Mesodermal cell (in vitro differentiated cells): ENCODE data around the gene KCNB1.

Experiments
- H3K27ac ChIP-seq: 2 replicates; pipeline ENCODE4 v1.7.0; 2013; ENCODE audit warnings: mild to moderate bottlenecking, low read depth, low read length, moderate library complexity; ENCODE audit not compliant: severe bottlenecking
- H3K36me3 ChIP-seq: 2 replicates; pipeline ENCODE4 v1.7.1; 2013; ENCODE audit warnings: mild to moderate bottlenecking, low read length, moderate library complexity; ENCODE audit not compliant: control insufficient read depth, insufficient read depth
- H3K4me1 ChIP-seq: one replicate; pipeline ENCODE4 v1.7.1; 2013; ENCODE audit warnings: mild to moderate bottlenecking, low read length; ENCODE audit not compliant: insufficient read depth, control insufficient read depth, poor library complexity, severe bottlenecking
- H3K4me3 ChIP-seq: 2 replicates; pipeline ENCODE4 v1.7.0; 2013; ENCODE audit warnings: low read length, control low read depth, mild to moderate bottlenecking; ENCODE audit not compliant: insufficient read depth, poor library complexity, severe bottlenecking; ENCODE audit errors: extremely low read depth
- H3K9me3 ChIP-seq: 2 replicates; pipeline ENCODE4 v1.7.1; 2013; ENCODE audit warnings: mild to moderate bottlenecking, low read length, moderate library complexity; ENCODE audit not compliant: control insufficient read depth
- WGBS, 2 experiments: methylation state at CpG; one replicate each; pipeline ENCODE4 v1.1.5; 2013; ENCODE audit warnings: missing lambda C conversion rate in 2 of 2; ENCODE audit not compliant: insufficient coverage in 2 of 2; 5-methylcytosine and 5-hydroxymethylcytosine counted together

The KCNB1 gene

GRCh38 chr20:49380337-49380780, 102.1 kb downstream of the KCNB1 start:
- WGBS, 2 experiments, result 46 to 50% methylated on average over 1 to 4 of the region's 6 CpGs
- Histone ChIP-seq H3K27ac (no peak overlapping the region), H3K4me1 (no peaks in the 10 kb centered on the region), H3K36me3 (no peaks in the 10 kb centered on the region), H3K4me3 (no peak overlapping the region), H3K9me3 (no peaks in the 10 kb centered on the region)

GRCh38 chr20:49379338-49379737, 103.1 kb downstream of the KCNB1 start:
- WGBS, 2 experiments, result 87 to 91% methylated on average over 3 to 5 of the region's 7 CpGs
- no peaks in the 10 kb centered on the region for H3K4me1 ChIP-seq
- H3K9me3 ChIP-seq, result no peaks in the 10 kb centered on the region
- H3K4me3 ChIP-seq, result no peak overlapping the region
- no peak overlapping the region for H3K27ac ChIP-seq
- no peaks in the 10 kb centered on the region for H3K36me3 ChIP-seq

GRCh38 chr20:49377326-49377725, 105.1 kb downstream of the KCNB1 start:
- H3K27ac ChIP-seq, result no peak overlapping the region
- no peaks in the 10 kb centered on the region for H3K9me3 ChIP-seq
- no peaks in the 10 kb centered on the region for H3K36me3 ChIP-seq
- 100% methylated on average over 1 of the region's 4 CpGs; no CpG with 5 or more reads in 1 of the 2 experiments for WGBS, 2 experiments
- no peaks in the 10 kb centered on the region for H3K4me1 ChIP-seq
- no peak overlapping the region for H3K4me3 ChIP-seq

GRCh38 chr20:49375170-49375569, 107.3 kb downstream of the KCNB1 start:
- H3K4me3 ChIP-seq, result no peak overlapping the region
- no peak overlapping the region for H3K27ac ChIP-seq
- no peaks in the 10 kb centered on the region for H3K9me3 ChIP-seq
- 89 to 90% methylated on average over 2 to 3 of the region's 3 CpGs for WGBS, 2 experiments
- H3K4me1 ChIP-seq, result no peaks in the 10 kb centered on the region
- no peaks in the 10 kb centered on the region for H3K36me3 ChIP-seq

- WGBS, 2 experiments, result 82 to 100% methylated on average over 3 to 7 of the region's 9 CpGs
- no peaks in the 10 kb centered on the region for H3K4me1 ChIP-seq
- no peak overlapping the region for H3K27ac ChIP-seq
- no peak overlapping the region for H3K4me3 ChIP-seq
- no peaks in the 10 kb centered on the region for H3K9me3 ChIP-seq
- no peaks in the 10 kb centered on the region for H3K36me3 ChIP-seq
Measured at GRCh38 chr20:49372095-49372734, 110.3 kb downstream of the KCNB1 start.

- H3K4me3 ChIP-seq, result no peak overlapping the region
- no peaks in the 10 kb centered on the region for H3K4me1 ChIP-seq
- H3K27ac ChIP-seq, result no peak overlapping the region
- no peaks in the 10 kb centered on the region for H3K9me3 ChIP-seq
- WGBS, 2 experiments, result 83 to 100% methylated on average over 1 to 2 of the region's 5 CpGs
- H3K36me3 ChIP-seq, result no peaks in the 10 kb centered on the region
Measured at GRCh38 chr20:49368596-49368995, 113.9 kb downstream of the KCNB1 start.

- Histone ChIP-seq H3K36me3 (no peaks in the 10 kb centered on the region), H3K27ac (no peak overlapping the region), H3K4me3 (no peak overlapping the region), H3K9me3 (no peaks in the 10 kb centered on the region), H3K4me1 (no peaks in the 10 kb centered on the region)
- 94% methylated on average over 2 of the region's 5 CpGs for WGBS, 2 experiments
Measured at GRCh38 chr20:49367113-49367512, 115.4 kb downstream of the KCNB1 start.

- Histone ChIP-seq H3K36me3 (no peaks in the 10 kb centered on the region), H3K4me1 (no peaks in the 10 kb centered on the region), H3K27ac (no peak overlapping the region), H3K9me3 (no peaks in the 10 kb centered on the region), H3K4me3 (no peak overlapping the region)
- WGBS, 2 experiments, result 100% methylated on average over 1 of the region's 1 CpG; no CpG with 5 or more reads in 1 of the 2 experiments
Measured at GRCh38 chr20:49366687-49367086, 115.8 kb downstream of the KCNB1 start.

- H3K9me3 ChIP-seq, result no peaks in the 10 kb centered on the region
- WGBS, 2 experiments, result 79% methylated on average over 3 of the region's 4 CpGs
- H3K4me3 ChIP-seq, result no peak overlapping the region
- H3K27ac ChIP-seq, result no peak overlapping the region
- H3K4me1 ChIP-seq, result no peaks in the 10 kb centered on the region
- H3K36me3 ChIP-seq, result no peaks in the 10 kb centered on the region
Measured at GRCh38 chr20:49361862-49362660, 120.4 kb downstream of the KCNB1 start.

- 84 to 86% methylated on average over 3 to 4 of the region's 6 CpGs for WGBS, 2 experiments
- no peaks in the 10 kb centered on the region for H3K36me3 ChIP-seq
Measured at GRCh38 chr20:49360242-49360968, 122.1 kb downstream of the KCNB1 start.

More at GRCh38 chr20:49360242-49360968, 122.1 kb downstream of the KCNB1 start:
- no peaks in the 10 kb centered on the region for H3K9me3 ChIP-seq
- H3K4me3 ChIP-seq, result no peak overlapping the region
- no peaks in the 10 kb centered on the region for H3K4me1 ChIP-seq
- H3K27ac ChIP-seq, result no peak overlapping the region
